Mucosa of descending colon (tissue), 3 donors: ENCODE measurements around the gene TSNAX. TPM values are rescaled to one million over a fixed set of nuclear protein-coding genes. Genes with fewer than 3 reads are reported as not detected.

Experiments
- ATAC-seq: fragments of 200-7000 bp; cut with Tn5 transposase; one replicate; pipeline ENCODE4 v1.9.1; 2020; ENCODE audit warnings: mild to moderate bottlenecking, moderate library complexity
- DNase-seq, 3 donors: peaks; one replicate each; pipeline ENCODE4 v3.0.0-alpha.2; 2020
- H3K36me3 ChIP-seq: fragments of 200-600 bp; one replicate; pipeline ENCODE4 v1.8.0; 2021; ENCODE audit warnings: low read depth, mild to moderate bottlenecking
- H3K4me1 ChIP-seq: fragments of 200-600 bp; one replicate; pipeline ENCODE4 v1.8.0; 2021; ENCODE audit warnings: low read depth, mild to moderate bottlenecking
- H3K4me3 ChIP-seq: fragments of 200-600 bp; one replicate; pipeline ENCODE4 v1.8.0; 2021; ENCODE audit warnings: mild to moderate bottlenecking
- H3K9me3 ChIP-seq: fragments of 200-600 bp; one replicate; pipeline ENCODE4 v1.8.0; 2021; ENCODE audit warnings: mild to moderate bottlenecking
- CTCF ChIP-seq: fragments of 200-600 bp; IDR thresholded peaks from one replicate; pipeline ENCODE4 v1.8.0; 2022; ENCODE audit warnings: antibody characterized with exemption, mild to moderate bottlenecking
- intact Hi-C, 2 donors: fragments of 100-400 bp; cut with DNase I in 1 of 2; cut with micrococcal nuclease in 1 of 2; formaldehyde crosslinking; loops; one replicate each; pipeline versions ENCODE4 v1.11.0 to v1.11.1; 2022; cut with DNase I, micrococcal nuclease
- total RNA-seq, 3 donors: library from RNA; stranded (reverse); fragmentation: NEBNext Ultra II Directional in 2 of 3; extraction: Animal tissue kit (Norgen Biotek cat#: 25700) in 2 of 3; gene quantifications; one replicate each; pipeline versions ENCODE4 v1.2.1 to v1.2.4, GENCODE V29; 2021 to 2023
- donor health status: DM: no; HTN: no; CAD: no; lungs with moderate emphysema.
- donor health status: DM: no; HTN: no; CAD: no.
- donor health status: DM: no; HTN: yes; CAD: no.

The TSNAX gene
- total RNA-seq, 3 donors from 2014 or later = 22.0 to 33.2 (median 31.4) TPM

DNA sequence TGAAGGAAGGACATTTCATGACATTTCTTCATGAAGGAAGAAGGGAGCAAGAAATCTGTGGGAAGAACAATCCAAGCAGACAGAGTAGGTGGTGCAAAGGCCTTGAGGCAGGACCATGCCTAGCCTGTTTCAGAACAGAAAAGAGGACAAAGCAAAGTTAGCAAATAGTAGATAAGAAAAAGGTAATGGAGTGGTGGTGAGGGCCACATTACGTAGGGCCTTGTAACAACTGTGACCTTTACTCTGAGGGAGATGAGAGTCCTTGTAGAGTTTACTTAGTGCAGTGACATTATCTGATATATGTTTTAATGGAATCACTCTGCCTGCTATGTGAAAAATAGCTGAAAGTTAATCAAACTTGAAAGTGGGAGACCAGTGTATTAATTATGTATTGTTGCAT, 6.4 kb upstream of the TSNAX start:
- no peak for DNase-seq
- TF ChIP-seq CTCF = no peak
- Histone ChIP-seq H3K9me3 (no peaks in the 10 kb centered on the region), H3K36me3 (no peaks in the 10 kb centered on the region), H3K4me3 (no peak overlapping the region), H3K4me1 (no peaks in the 10 kb centered on the region)
- intact Hi-C loops = loop anchor here in 1 of 2 donors (10.0 kb wide), 1 partner anchor 97 kb away; the partner anchor contains the start of gene EGLN1
- ATAC-seq = no peak

GRCh38 chr1:231522931-231523642, 5.4 kb upstream of the TSNAX start:
- no peaks in the 10 kb centered on the region for H3K9me3 ChIP-seq
- intact Hi-C loops = loop anchor here in 1 of 2 donors (10.0 kb wide), 1 partner anchor 98 kb away; the partner anchor contains the start of gene EGLN1
- peaks cover 5% of the 10 kb centered on the region for H3K4me1 ChIP-seq
- DNase-seq = no peak
- no peak for ATAC-seq
- no peak overlapping the region for H3K4me3 ChIP-seq
- TF ChIP-seq CTCF = no peak
- peaks cover under 1% of the 10 kb centered on the region for H3K36me3 ChIP-seq

- TF ChIP-seq CTCF = no peak
- Histone ChIP-seq H3K4me3 (no peak overlapping the region), H3K36me3 (peaks cover 5% of the 10 kb centered on the region), H3K9me3 (no peaks in the 10 kb centered on the region), H3K4me1 (peaks cover 5% of the 10 kb centered on the region)
- ATAC-seq (no peak), DNase-seq (no peak)
- intact Hi-C loops = loop anchor here in 1 of 2 donors (10.0 kb wide), 1 partner anchor 99 kb away; the partner anchor contains the start of gene EGLN1
These were observed 4.7 kb upstream of the TSNAX start for GRCh38 chr1:231523816-231524215.

- no peak overlapping the region for H3K4me3 ChIP-seq
- intact Hi-C loops = loop anchor here (5.0 to 10.0 kb wide), 2 partner anchors 102 to 104 kb away; partner anchors contain the start of gene EGLN1 (in 2 of the 2)
- no peak for TF ChIP-seq CTCF
- H3K4me1 ChIP-seq = peaks cover 26% of the 10 kb centered on the region
- ATAC-seq (no peak), DNase-seq (no peak)
- no peaks in the 10 kb centered on the region for H3K9me3 ChIP-seq
- peaks cover 5% of the 10 kb centered on the region for H3K36me3 ChIP-seq
These were observed 1.9 kb upstream of the TSNAX start for GRCh38 chr1:231526536-231526935.

- no peaks in the 10 kb centered on the region for H3K9me3 ChIP-seq
- DNase-seq (peak in 2 of 3 donors; percentile 6 to 35), ATAC-seq (peak; percentile 9)
- peak overlapping the region; percentile 29 for H3K4me3 ChIP-seq
- no peak for TF ChIP-seq CTCF
- H3K36me3 ChIP-seq = peaks cover 5% of the 10 kb centered on the region
- peaks cover 28% of the 10 kb centered on the region for H3K4me1 ChIP-seq
- intact Hi-C loops = loop anchor here (5.0 to 10.0 kb wide), 2 partner anchors 103 to 105 kb away; partner anchors contain the start of gene EGLN1 (in 2 of the 2)
These were observed 790 bp upstream of the TSNAX start for GRCh38 chr1:231527586-231528171.
